Kidney epithelial cell (primary cell): Measurements from ENCODE around the gene MB21D2. TPM values are rescaled to one million over a fixed set of nuclear protein-coding genes. Genes with fewer than 3 reads are reported as not detected.
"Not testable (repeated sequence)": the region's sequence is repeated elsewhere in the genome, so short reads cannot be mapped to it uniquely, and the experiment has no call there.

Experiments used
- DNase-seq: peaks from one replicate; pipeline ENCODE4 v3.0.0-alpha.2; 2010; ENCODE audit warnings: low read depth
- H3K27me3 ChIP-seq: 2 replicates; pipeline ENCODE4 v1.6.0; 2011; ENCODE audit warnings: low read length; ENCODE audit not compliant: control insufficient read depth, insufficient read depth
- H3K36me3 ChIP-seq: 2 replicates; pipeline ENCODE4 v1.5.1; 2011; ENCODE audit warnings: low read length; ENCODE audit not compliant: control insufficient read depth, insufficient read depth
- H3K4me3 ChIP-seq: 2 replicates; pipeline ENCODE4 v1.5.1; 2011; ENCODE audit warnings: low read depth, mild to moderate bottlenecking, control low read depth, low read length
- total RNA-seq: library from RNA; depleted of rRNA; stranded (reverse); fragments of >200 nt; gene quantifications from 2 replicates; pipeline ENCODE4 v1.2.3, GENCODE V29; 2015
- TF ChIP-seq, protein P1 (sequence below): IDR thresholded peaks from 2 replicates; pipeline ENCODE4 v1.5.1; 2011; ENCODE audit warnings: mild to moderate bottlenecking, moderate library complexity, low read length, control low read depth, inconsistent platforms; ENCODE audit not compliant: insufficient read depth, poor library complexity, severe bottlenecking

Gene MB21D2, protein sequence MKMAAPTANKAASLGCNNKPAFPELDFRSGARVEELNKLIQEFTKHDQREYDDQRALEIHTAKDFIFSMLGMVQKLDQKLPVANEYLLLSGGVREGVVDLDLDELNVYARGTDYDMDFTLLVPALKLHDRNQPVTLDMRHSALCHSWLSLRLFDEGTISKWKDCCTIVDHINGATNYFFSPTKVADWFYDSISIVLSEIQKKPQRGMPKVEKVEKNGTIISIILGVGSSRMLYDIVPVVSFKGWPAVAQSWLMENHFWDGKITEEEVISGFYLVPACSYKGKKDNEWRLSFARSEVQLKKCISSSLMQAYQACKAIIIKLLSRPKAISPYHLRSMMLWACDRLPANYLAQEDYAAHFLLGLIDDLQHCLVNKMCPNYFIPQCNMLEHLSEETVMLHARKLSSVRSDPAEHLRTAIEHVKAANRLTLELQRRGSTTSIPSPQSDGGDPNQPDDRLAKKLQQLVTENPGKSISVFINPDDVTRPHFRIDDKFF
- total RNA-seq, result 16.6 and 18.9 TPM in 2 replicates

DNA sequence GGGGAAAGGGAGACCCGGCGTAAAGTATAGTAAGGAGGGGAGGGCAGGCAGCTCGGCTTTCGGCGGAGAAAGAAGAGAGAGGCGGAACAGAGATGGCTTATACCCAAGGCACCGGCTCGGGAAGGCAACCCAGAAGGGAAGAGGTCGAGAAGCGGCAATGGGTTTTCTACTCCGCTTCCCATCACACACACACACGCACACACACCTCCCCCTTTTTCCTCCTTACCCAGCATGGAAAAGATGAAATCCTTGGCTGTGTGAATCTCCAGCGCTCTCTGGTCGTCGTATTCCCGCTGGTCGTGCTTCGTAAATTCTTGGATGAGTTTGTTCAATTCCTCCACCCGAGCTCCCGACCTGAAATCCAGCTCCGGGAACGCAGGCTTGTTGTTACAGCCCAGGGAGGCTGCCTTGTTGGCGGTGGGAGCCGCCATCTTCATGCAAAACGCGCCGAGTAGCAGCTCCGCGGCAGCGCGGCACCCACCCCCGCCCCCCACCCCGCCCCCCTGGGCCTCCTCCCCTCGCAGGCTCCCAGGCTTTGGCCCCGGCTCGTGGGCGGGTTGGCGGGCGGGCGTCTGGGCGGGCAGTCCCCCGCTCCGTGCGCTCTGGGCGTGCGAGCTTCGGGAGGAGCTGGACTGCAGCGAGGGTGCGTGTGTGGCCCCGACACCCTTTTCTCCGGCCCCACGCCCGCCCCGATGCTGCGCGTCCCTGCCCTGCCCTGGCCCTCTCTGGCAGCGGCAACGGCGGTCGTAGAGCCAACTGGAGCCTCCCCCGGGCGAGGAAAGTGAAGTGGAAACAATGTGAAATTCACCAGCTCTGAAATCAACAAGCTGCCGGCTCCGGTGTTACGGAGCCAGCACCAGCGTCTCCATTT lies at the start of gene MB21D2:
Gene MB21D2, minus strand, starts transcription at position 453 of the 871 bp plus-strand sequence. Its CDS starts 16 bp downstream, at position 437.
- TF ChIP-seq, protein P1, sequence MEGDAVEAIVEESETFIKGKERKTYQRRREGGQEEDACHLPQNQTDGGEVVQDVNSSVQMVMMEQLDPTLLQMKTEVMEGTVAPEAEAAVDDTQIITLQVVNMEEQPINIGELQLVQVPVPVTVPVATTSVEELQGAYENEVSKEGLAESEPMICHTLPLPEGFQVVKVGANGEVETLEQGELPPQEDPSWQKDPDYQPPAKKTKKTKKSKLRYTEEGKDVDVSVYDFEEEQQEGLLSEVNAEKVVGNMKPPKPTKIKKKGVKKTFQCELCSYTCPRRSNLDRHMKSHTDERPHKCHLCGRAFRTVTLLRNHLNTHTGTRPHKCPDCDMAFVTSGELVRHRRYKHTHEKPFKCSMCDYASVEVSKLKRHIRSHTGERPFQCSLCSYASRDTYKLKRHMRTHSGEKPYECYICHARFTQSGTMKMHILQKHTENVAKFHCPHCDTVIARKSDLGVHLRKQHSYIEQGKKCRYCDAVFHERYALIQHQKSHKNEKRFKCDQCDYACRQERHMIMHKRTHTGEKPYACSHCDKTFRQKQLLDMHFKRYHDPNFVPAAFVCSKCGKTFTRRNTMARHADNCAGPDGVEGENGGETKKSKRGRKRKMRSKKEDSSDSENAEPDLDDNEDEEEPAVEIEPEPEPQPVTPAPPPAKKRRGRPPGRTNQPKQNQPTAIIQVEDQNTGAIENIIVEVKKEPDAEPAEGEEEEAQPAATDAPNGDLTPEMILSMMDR, result no peak
- Histone ChIP-seq H3K27me3 (no peaks in the 10 kb centered on the region), H3K4me3 (peak within 1 kb of the TSS; percentile 90), H3K36me3 (no peaks in the 10 kb centered on the region)
- no peak for DNase-seq

DNA sequence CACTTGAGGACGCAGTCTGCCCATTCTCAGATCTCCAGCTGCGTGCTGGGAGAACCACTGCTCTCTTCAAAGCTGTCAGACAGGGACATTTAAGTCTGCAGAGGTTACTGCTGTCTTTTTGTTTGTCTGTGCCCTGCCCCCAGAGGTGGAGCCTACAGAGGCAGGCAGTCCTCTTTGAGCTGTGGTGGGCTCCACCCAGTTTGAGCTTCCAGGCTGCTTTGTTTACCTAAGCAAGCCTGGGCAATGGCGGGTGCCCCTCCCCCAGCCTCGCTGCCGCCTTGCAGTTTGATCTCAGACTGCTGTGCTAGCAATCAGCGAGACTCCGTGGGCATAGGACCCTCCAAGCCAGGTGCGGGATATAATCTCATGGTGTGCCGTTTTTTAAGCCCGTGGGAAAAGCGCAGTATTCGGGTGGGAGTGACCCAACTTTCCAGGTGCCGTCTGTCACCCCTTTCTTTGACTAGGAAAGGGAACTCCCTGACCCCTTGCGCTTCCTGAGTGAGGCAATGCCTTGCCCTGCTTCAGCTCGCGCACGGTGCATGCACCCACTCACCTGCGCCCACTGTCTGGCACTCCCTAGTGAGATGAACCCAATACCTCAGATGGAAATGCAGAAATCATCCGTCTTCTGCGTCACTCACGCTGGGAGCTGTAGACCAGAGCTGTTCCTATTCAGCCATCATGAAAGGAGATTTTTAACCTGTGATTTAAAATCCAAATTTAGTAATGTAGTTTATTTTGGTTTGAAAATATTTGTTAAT lies 47.5 kb upstream of the MB21D2 start:
- H3K36me3 ChIP-seq, DNase-seq, H3K4me3 ChIP-seq, H3K27me3 ChIP-seq: not testable (repeated sequence)

DNA sequence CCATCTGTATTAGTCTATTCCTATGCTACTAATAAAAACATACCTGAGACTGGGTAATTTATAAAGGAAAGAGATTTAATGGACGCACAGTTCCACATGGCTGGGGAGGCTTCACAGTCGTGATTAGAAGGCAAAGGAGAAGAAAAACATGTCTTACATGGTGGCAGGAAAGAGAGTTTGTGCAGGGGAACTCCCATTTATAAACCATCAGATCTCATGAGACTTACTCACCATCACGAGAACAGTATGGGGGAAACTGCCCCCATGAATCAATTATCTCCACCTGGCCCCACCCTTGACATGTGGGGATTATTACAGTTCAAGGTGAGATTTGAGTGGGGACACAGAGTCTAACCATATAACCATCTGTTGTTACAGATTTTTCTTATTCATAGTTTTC lies 42.1 kb upstream of the MB21D2 start:
- Histone ChIP-seq H3K36me3 (no peaks in the 10 kb centered on the region), H3K4me3 (no peak overlapping the region), H3K27me3 (no peaks in the 10 kb centered on the region)
- DNase-seq, result no peak
- TF ChIP-seq, protein P1, result no peak

DNA sequence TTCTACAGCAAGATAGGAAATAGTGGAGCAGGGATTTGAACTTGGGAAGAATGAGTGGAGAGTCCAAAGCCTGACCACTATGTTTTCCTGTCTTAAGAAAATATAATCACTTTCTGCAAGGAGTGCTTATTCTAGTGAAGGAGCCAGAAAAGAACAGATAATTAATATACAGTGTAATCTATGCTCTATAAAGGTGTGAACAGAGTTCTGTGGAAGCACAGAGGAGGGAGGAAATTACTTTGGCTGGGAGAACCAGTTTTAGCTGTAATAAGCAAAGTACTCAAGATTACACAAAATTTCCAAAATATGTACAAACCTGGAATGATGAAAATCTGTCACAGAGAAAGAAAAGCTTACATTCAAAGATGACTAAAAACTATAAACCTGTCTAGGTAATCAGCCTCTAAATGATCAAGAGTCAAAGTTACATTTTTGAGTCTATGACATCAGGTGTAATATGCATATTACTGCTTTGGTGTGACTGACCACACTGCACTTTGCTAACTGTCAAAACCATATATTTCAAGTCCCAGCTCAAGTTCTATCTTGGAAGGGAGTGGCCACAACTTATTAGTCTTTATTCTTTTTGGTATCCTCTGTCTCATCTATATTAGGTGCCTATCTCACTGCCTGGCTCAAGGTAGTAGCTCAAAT lies 40.7 kb upstream of the MB21D2 start:
- TF ChIP-seq, protein P1, result no peak
- Histone ChIP-seq H3K4me3 (no peak overlapping the region), H3K36me3 (no peaks in the 10 kb centered on the region), H3K27me3 (no peaks in the 10 kb centered on the region)
- DNase-seq, result no peak

DNA sequence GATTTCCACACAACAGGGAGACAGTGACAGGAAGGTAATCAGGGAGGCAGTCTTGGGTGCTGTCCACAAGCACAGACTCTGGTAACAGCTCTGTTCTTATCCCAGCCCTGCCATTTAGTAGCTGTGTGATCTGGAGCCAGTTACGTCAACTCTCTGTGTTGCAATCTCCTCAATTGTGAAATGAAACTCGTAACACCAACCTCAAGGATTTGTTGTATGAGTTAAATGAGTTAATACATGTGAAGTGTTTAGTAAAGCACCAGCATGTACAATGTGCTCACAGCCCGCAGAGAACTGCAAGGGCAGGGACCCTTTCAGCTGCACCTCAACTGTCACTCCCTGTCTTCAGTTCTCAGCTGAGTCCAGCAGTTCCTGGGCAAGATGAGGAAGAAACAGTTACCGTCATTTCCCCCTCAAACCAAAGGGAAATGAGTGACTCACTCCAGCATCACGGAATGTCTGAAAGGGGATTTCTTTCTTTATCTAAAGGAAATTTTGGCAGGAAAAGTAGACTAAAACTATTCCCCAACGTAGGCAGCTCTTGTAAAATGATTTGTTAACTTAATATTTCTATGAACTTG lies 39.9 kb upstream of the MB21D2 start:
- TF ChIP-seq, protein P1, result no peak
- H3K27me3 ChIP-seq, result no peaks in the 10 kb centered on the region
- H3K4me3 ChIP-seq, result no peak overlapping the region
- no peak for DNase-seq
- H3K36me3 ChIP-seq, result no peaks in the 10 kb centered on the region
